GM21528 (cell line): ENCODE data around the gene FDXACB1.

Experiments used
- ATAC-seq: cut with Tn5 transposase; IDR thresholded peaks from one replicate; pipeline ENCODE4 v1.9.1; 2021; ENCODE audit warnings: mild to moderate bottlenecking, moderate library complexity; ENCODE audit not compliant: unreplicated experiment, low FRiP score

Gene FDXACB1

GRCh38 chr11:111845276-111846028, 33.5 kb downstream of the FDXACB1 start:
- ATAC-seq: no peak

GRCh38 chr11:111843661-111844060, 35.3 kb downstream of the FDXACB1 start:
- no peak for ATAC-seq

GRCh38 chr11:111841370-111842053, 37.5 kb downstream of the FDXACB1 start:
- peak; percentile 82 for ATAC-seq

GRCh38 chr11:111840143-111840542, 38.8 kb downstream of the FDXACB1 start:
- ATAC-seq: no peak

DNA sequence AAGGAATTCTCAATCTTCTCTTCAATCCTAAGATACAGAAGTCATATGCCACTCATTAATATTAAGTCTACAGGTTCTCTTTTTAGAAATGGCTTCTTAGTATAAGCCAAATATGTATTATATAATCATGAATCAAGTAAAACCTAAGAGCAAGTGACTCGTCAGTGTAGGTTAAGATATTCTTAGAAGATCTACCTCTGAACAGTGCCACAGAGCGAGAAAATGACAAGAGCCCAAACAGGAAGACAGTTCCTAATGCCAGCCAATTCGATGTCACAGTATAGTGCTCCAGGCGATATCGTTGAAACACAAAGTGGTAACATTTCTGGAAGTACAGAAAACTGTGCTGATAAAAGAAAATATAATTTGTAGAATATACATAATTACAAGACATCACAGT, 40.9 kb downstream of the FDXACB1 start:
- no peak for ATAC-seq

GRCh38 chr11:111837366-111837891, 41.5 kb downstream of the FDXACB1 start:
- ATAC-seq: no peak

DNA sequence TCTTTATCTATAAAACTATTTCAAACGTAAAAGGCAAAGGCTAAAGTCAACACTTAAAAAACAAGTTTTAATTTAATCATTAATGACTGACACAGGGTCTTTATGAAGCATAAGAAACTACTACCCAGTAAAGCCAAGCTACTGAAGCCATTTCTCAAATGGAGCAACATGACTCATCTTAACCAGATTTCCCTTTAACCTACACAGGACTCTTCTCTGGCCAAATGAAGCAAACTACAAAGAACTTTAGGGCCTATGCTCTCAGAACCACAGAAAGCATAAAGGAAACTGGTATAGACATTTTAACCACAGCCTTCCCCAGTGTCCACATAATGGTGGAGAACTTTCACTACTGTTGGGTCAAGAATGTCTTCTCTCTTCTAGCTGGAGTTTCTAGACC, 42.2 kb downstream of the FDXACB1 start:
- ATAC-seq: peak; percentile 66

- no peak for ATAC-seq
These were observed 42.8 kb downstream of the FDXACB1 start for GRCh38 chr11:111836162-111836561.

GRCh38 chr11:111835665-111836064, 43.3 kb downstream of the FDXACB1 start:
- ATAC-seq: no peak

- no peak for ATAC-seq
These were observed 44.4 kb downstream of the FDXACB1 start for GRCh38 chr11:111834432-111835163.

GRCh38 chr11:111833524-111833923, 45.4 kb downstream of the FDXACB1 start:
- ATAC-seq: no peak

DNA sequence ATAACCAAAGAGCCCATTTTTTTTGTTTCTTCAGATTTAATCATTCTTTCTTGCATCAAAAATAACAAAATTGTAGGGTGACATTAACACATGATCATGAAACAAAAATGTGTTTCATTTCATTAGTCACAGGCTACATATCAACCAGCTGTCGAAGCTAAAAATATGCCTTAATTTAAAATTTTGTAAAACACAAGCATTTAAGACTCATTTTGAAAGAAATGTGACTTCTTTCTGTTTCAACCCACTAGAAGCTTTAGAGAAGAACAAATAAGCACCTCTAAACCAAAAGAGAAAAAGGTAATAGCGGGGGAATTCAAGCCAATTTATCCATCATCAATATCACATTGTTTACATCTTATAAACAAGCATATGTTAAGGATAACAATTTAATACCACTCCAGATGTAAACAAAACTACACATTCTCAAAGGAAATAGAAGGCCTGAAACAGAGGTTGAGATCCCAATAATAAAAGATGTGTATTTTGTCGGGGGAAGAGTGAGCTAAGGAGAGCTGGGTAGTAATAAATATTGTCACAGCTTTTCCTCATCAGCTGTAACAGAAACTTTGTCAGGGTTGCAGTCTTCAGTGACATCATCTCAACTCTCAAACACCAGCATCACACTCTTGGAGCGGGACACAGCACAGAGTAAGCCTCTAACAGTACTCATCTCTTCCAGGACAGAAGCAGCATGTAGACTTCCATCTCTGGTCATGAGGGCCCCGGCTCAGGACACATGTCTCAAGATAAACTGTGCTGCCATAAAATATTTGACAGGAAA, 49.6 kb downstream of the FDXACB1 start:
- ATAC-seq: no peak

DNA sequence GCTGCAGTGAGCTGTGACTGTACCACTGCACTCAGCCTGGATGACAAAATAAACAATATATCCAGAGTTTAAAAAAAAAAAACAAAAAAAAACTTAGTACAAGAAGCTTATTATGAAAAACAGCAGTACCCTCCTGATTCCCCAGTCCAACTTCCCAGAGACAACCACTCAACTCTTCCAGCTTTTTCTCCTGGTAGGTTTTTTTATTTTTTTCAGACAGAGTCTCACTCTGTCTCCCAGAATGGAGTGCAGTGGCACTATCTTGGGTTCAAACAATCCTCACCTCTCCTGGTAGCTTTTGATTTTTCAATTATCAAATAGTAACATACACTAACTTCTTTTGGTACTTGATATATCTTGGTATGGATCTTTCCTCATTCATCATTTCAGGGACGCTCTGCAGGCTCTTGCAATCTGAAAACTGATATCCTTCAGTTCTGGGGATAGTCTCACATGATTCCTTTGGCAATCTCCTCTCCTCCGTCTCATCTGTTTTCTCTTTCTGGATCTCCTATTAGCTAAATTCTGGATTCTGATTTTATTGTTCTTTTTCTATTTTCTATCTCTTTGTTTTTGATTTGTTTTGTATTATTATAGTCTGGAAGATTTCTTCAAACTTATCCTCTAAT, 52.5 kb downstream of the FDXACB1 start:
- no peak for ATAC-seq
